Measurements from ENCODE around the gene ESR1.
"Not testable (repeated sequence)": the region's sequence is repeated elsewhere in the genome, so short reads cannot be mapped to it uniquely, and the experiment has no call there.

Gene ESR1

GRCh38 chr6:151899796-151900195, 92.3 kb downstream of the ESR1 start:
- DNase-seq: not testable (repeated sequence)

GRCh38 chr6:151900256-151900655, 92.8 kb downstream of the ESR1 start:
- no peak for DNase-seq

GRCh38 chr6:151901009-151901411, 93.5 kb downstream of the ESR1 start:
- DNase-seq: no peak

GRCh38 chr6:151904631-151905030, 97.1 kb downstream of the ESR1 start:
- DNase-seq: no peak

- no peak for DNase-seq
Measured at GRCh38 chr6:151905072-151905471, 97.6 kb downstream of the ESR1 start.

GRCh38 chr6:151905854-151906253, 98.4 kb downstream of the ESR1 start:
- DNase-seq: no peak

- no peak for DNase-seq
Measured at GRCh38 chr6:151911401-151911800, 103.9 kb downstream of the ESR1 start.

- no peak for DNase-seq
Measured at GRCh38 chr6:151914484-151914883, 107.0 kb downstream of the ESR1 start.

GRCh38 chr6:151916075-151916474, 108.6 kb downstream of the ESR1 start:
- DNase-seq: no peak

- no peak for DNase-seq
Measured at GRCh38 chr6:151916680-151917164, 109.2 kb downstream of the ESR1 start.

GRCh38 chr6:151917531-151918329, 110.2 kb downstream of the ESR1 start:
- no peak for DNase-seq

- DNase-seq: no peak
Measured at GRCh38 chr6:151940307-151940706, 132.8 kb downstream of the ESR1 start.

- DNase-seq: no peak
Measured at GRCh38 chr6:151948002-151948743, 140.7 kb downstream of the ESR1 start.

- DNase-seq: no peak
Measured at GRCh38 chr6:151958332-151958731, 150.8 kb downstream of the ESR1 start.

- DNase-seq: no peak
Measured at GRCh38 chr6:151959086-151959485, 151.6 kb downstream of the ESR1 start.

GRCh38 chr6:151961809-151962208, 154.3 kb downstream of the ESR1 start:
- no peak for DNase-seq

- DNase-seq: no peak
Measured at GRCh38 chr6:151962246-151962846, 154.9 kb downstream of the ESR1 start.

GRCh38 chr6:151963001-151963400, 155.5 kb downstream of the ESR1 start:
- DNase-seq: no peak

- DNase-seq: not testable (repeated sequence)
Measured at GRCh38 chr6:151964412-151964811, 156.9 kb downstream of the ESR1 start.

- no peak for DNase-seq
Measured at GRCh38 chr6:151974061-151974617, 166.7 kb downstream of the ESR1 start.

GRCh38 chr6:151975795-151976194, 168.3 kb downstream of the ESR1 start:
- DNase-seq: no peak

- DNase-seq: not testable (repeated sequence)
Measured at GRCh38 chr6:151988199-151988598, 180.7 kb downstream of the ESR1 start.

GRCh38 chr6:151992091-151992490, 184.6 kb downstream of the ESR1 start:
- DNase-seq: no peak
